Measurements from ENCODE around the gene KLK15.
A peak's percentile ranks its signal among the peaks of the same experiment; 100 is the strongest.

KLK15 gene

GRCh38 chr19:50795664-50796073 is 37.7 kb downstream of the KLK15 start:
- TF ChIP-seq POLR2AphosphoS5 (IDR thresholded peaks at IDR 0.05; ENCODE audit: low read depth) = peak; percentile 7
- TF ChIP-seq GABPA (IDR thresholded peaks at IDR 0.05; ENCODE audit: low read depth) = no peak
- TF ChIP-seq SPI1 (IDR thresholded peaks at IDR 0.05; ENCODE audit: borderline replicate concordance, low read depth) = no peak
- DNase-seq (ENCODE audit: low read depth in 1 of 2, low spot score in 1 of 2) = peak in 1 of 2 experiments; percentile 28
- Histone ChIP-seq H3K4me3 (replicated peaks; ENCODE audit: insufficient read depth, low read length) (no peak overlapping the region), H3K27ac (replicated peaks) (peak overlapping the region; percentile 4; the same call in 1 of the 2 replicates), H3K27me3 (ENCODE audit: insufficient read depth, poor library complexity, severe bottlenecking) (no peaks in the 10 kb centered on the region)

GRCh38 chr19:50794876-50795663 is 38.3 kb downstream of the KLK15 start:
- peak overlapping the region; percentile 4; the same call in 1 of the 2 replicates for H3K27ac ChIP-seq (replicated peaks)
- no peak overlapping the region for H3K4me3 ChIP-seq (replicated peaks; ENCODE audit: insufficient read depth, low read length)
- peak; percentile 9 for TF ChIP-seq CTCF (IDR thresholded peaks at IDR 0.05; ENCODE audit: insufficient read depth, low read length)
- TF ChIP-seq REST (IDR thresholded peaks at IDR 0.05; ENCODE audit: insufficient replicate concordance, low read depth) = no peak
- TF ChIP-seq GABPA (IDR thresholded peaks at IDR 0.05; ENCODE audit: low read depth) = no peak
- TF ChIP-seq SPI1 (IDR thresholded peaks at IDR 0.05; ENCODE audit: borderline replicate concordance, low read depth) = no peak
- peak; percentile 81; the same call in 1 of the 2 replicates for TF ChIP-seq POLR2AphosphoS5 (IDR thresholded peaks at IDR 0.05; ENCODE audit: low read depth)
- peak; percentile 65 to 67 for DNase-seq (ENCODE audit: low read depth in 1 of 2, low spot score in 1 of 2)
- H3K27me3 ChIP-seq (ENCODE audit: insufficient read depth, poor library complexity, severe bottlenecking) = no peaks in the 10 kb centered on the region

- DNase-seq (ENCODE audit: low read depth in 1 of 2, low spot score in 1 of 2) = peak in 1 of 2 experiments; percentile 51
- Histone ChIP-seq H3K27me3 (ENCODE audit: insufficient read depth, poor library complexity, severe bottlenecking) (no peaks in the 10 kb centered on the region), H3K27ac (replicated peaks) (no peak overlapping the region), H3K4me3 (replicated peaks; ENCODE audit: insufficient read depth, low read length) (no peak overlapping the region)
- TF ChIP-seq REST (IDR thresholded peaks at IDR 0.05; ENCODE audit: insufficient replicate concordance, low read depth) (no peak), GABPA (IDR thresholded peaks at IDR 0.05; ENCODE audit: low read depth) (no peak), SPI1 (IDR thresholded peaks at IDR 0.05; ENCODE audit: borderline replicate concordance, low read depth) (no peak), POLR2AphosphoS5 (IDR thresholded peaks at IDR 0.05; ENCODE audit: low read depth) (peak; percentile 41; the same call in 1 of the 2 replicates), CTCF (IDR thresholded peaks at IDR 0.05; ENCODE audit: insufficient read depth, low read length) (no peak)
These were observed 39.1 kb downstream of the KLK15 start for GRCh38 chr19:50794074-50794875.

DNA sequence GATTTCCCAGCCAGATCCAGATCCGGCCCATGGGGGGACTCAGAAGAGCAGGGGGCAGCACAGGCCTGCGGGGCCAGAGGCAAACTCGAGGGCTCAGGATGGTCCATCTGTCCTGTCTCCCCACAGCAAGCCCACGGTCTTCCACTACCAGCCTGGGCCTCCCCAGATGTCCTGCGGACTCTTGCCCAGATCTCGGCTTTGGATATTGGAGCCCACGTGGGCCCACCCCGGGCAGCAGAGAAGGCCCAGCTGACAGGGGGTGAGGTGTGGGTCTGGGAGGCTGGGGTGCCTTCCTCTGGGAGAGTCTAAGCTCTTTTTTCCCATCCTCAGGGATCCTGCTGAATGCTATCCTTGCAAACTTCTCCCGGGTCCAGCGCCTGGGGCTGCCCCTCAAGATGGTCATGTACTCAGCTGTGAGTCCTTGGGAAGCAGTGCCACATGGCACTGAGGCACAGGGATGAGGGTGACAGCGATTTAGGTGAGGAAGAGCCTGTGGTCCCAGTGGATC is 39.8 kb downstream of the KLK15 start:
- no peak for TF ChIP-seq REST (IDR thresholded peaks at IDR 0.05; ENCODE audit: insufficient replicate concordance, low read depth)
- peak; percentile 38 for TF ChIP-seq POLR2AphosphoS5 (IDR thresholded peaks at IDR 0.05; ENCODE audit: low read depth)
- no peak overlapping the region for H3K4me3 ChIP-seq (replicated peaks; ENCODE audit: insufficient read depth, low read length)
- no peak overlapping the region for H3K27ac ChIP-seq (replicated peaks)
- no peaks in the 10 kb centered on the region for H3K27me3 ChIP-seq (ENCODE audit: insufficient read depth, poor library complexity, severe bottlenecking)
- DNase-seq (ENCODE audit: low read depth in 1 of 2, low spot score in 1 of 2) = no peak
